ENCODE results near the gene DDX54.

GRCh38 chr12:113190761-113191160 lies 5.5 kb upstream of the DDX54 start:
- TF ChIP-seq CTCF (IDR thresholded peaks at IDR 0.05) (no peak), POLR2A (IDR thresholded peaks at IDR 0.05) (no peak)

Measured in adrenal gland (tissue), 5 donors.